Natural killer cell (primary cell): ENCODE measurements around the gene ATP10A. TPM values are rescaled to one million over a fixed set of nuclear protein-coding genes. Genes with fewer than 3 reads are reported as not detected.

Source experiments
- ATAC-seq, 3 donors: fragments of 150-1000 bp in 2 of 3; fragments of 200-7000 bp in 1 of 3; cut with Tn5 transposase; 1 replicate in 1 of 3; 2 replicates in 2 of 3; pipeline ENCODE4 v1.10.0; 2021; ENCODE audit warnings: mild to moderate bottlenecking in 2 of 3, moderate library complexity in 2 of 3
- DNase-seq, 2 donors: peaks; one replicate each; pipeline versions ENCODE4 v3.0.0 to v3.0.0-alpha.2; 2013 to 2021; ENCODE audit warnings: mixed read lengths in 1 of 2
- H3K27ac ChIP-seq: one replicate; pipeline ENCODE4 v1.5.1; 2013; ENCODE audit warnings: mild to moderate bottlenecking, low read length
- H3K27me3 ChIP-seq: one replicate; pipeline ENCODE4 v1.6.1; 2013; ENCODE audit warnings: low read length; ENCODE audit not compliant: control insufficient read depth, insufficient read depth
- H3K36me3 ChIP-seq: one replicate; pipeline ENCODE4 v1.6.1; 2013; ENCODE audit warnings: low read length; ENCODE audit not compliant: control insufficient read depth, insufficient read depth
- H3K4me1 ChIP-seq: one replicate; pipeline ENCODE4 v1.6.1; 2013; ENCODE audit warnings: low read length; ENCODE audit not compliant: control insufficient read depth, insufficient read depth
- H3K4me3 ChIP-seq: one replicate; pipeline ENCODE4 v1.5.1; 2013; ENCODE audit warnings: low read length
- H3K9me3 ChIP-seq: one replicate; pipeline ENCODE4 v1.6.1; 2013; ENCODE audit warnings: low read length; ENCODE audit not compliant: control insufficient read depth, insufficient read depth
- H3K27ac Mint-ChIP-seq, 2 donors: one replicate each; pipeline ENCODE4 v1.8.0; 2022; ENCODE audit warnings: mild to moderate bottlenecking in 2 of 2, mixed read lengths in 2 of 2, moderate library complexity in 1 of 2
- H3K27me3 Mint-ChIP-seq, 2 donors: one replicate each; pipeline ENCODE4 v1.8.0; 2022; ENCODE audit warnings: low read depth in 2 of 2, mixed read lengths in 2 of 2
- H3K36me3 Mint-ChIP-seq: one replicate; pipeline ENCODE4 v1.8.0; 2022; ENCODE audit warnings: mixed read lengths
- H3K4me1 Mint-ChIP-seq, 2 donors: one replicate each; pipeline ENCODE4 v1.8.0; 2022; ENCODE audit warnings: mixed read lengths in 2 of 2
- H3K4me3 Mint-ChIP-seq: one replicate; pipeline ENCODE4 v1.8.0; 2022; ENCODE audit warnings: mild to moderate bottlenecking, moderate library complexity, mixed read lengths
- H3K9me3 Mint-ChIP-seq, 2 donors: one replicate each; pipeline ENCODE4 v1.8.0; 2022; ENCODE audit warnings: mixed read lengths in 2 of 2
- CTCF ChIP-seq: fragments of 200-600 bp; IDR thresholded peaks from one replicate; pipeline ENCODE4 v1.8.0; 2022; ENCODE audit warnings: antibody characterized with exemption
- WGBS: methylation state at CpG from one replicate; pipeline ENCODE4 v1.1.7; 2013; ENCODE audit warnings: missing lambda C conversion rate; ENCODE audit not compliant: insufficient coverage; 5-methylcytosine and 5-hydroxymethylcytosine counted together
- intact Hi-C: fragments of 100-400 bp; cut with micrococcal nuclease; formaldehyde crosslinking; loops from one replicate; pipeline ENCODE4 v1.14.2; 2022
- total RNA-seq, 4 donors: library from RNA; stranded (reverse); fragments of 120-200 nt in 1 of 4; gene quantifications; one replicate each; pipeline versions ENCODE4 v1.2.3 to v1.2.4, GENCODE V29; 2013 to 2022

ATP10A gene
- total RNA-seq, 3 donors from 2014 or later (not counting 1 experiment from before 2014, with no cell fraction given): 50.1 to 67.0 (median 51.2) TPM

- Histone ChIP-seq H3K36me3 (no peaks in the 10 kb centered on the region), H3K9me3 (no peaks in the 10 kb centered on the region), H3K4me1 (no peaks in the 10 kb centered on the region), H3K27me3 (no peaks in the 10 kb centered on the region), H3K4me3 (no peak overlapping the region), H3K27ac (no peak overlapping the region)
- no peak overlapping the region for H3K4me3 Mint-ChIP-seq
- no peaks in the 10 kb centered on the region for H3K4me1 Mint-ChIP-seq
- no peak overlapping the region for H3K27ac Mint-ChIP-seq
- H3K27me3 Mint-ChIP-seq: peaks cover 3 to 16% of the 10 kb centered on the region in 2 donors
- H3K9me3 Mint-ChIP-seq: no peaks in the 10 kb centered on the region
- intact Hi-C loops: no loop called here
- ATAC-seq: no peak
- no peak for DNase-seq
- H3K36me3 Mint-ChIP-seq: no peaks in the 10 kb centered on the region
- no peak for TF ChIP-seq CTCF
Measured at GRCh38 chr15:25635191-25635590, 227.9 kb downstream of the ATP10A start.

- H3K4me1 ChIP-seq: no peaks in the 10 kb centered on the region
- no peak for ATAC-seq
- Mint-ChIP-seq H3K27ac (no peak overlapping the region), H3K27me3 (peaks cover 8 to 16% of the 10 kb centered on the region in 2 donors), H3K9me3 (peaks cover 2 to 4% of the 10 kb centered on the region in 2 donors), H3K4me3 (no peak overlapping the region), H3K4me1 (no peaks in the 10 kb centered on the region), H3K36me3 (no peaks in the 10 kb centered on the region)
- no peaks in the 10 kb centered on the region for H3K36me3 ChIP-seq
- DNase-seq: no peak
- WGBS: 57% methylated on average over 3 of the region's 3 CpGs
- no peaks in the 10 kb centered on the region for H3K27me3 ChIP-seq
- TF ChIP-seq CTCF: no peak
- intact Hi-C loops: no loop called here
- no peaks in the 10 kb centered on the region for H3K9me3 ChIP-seq
- H3K27ac ChIP-seq: no peak overlapping the region
- H3K4me3 ChIP-seq: no peak overlapping the region
Measured at GRCh38 chr15:25633862-25634261, 229.3 kb downstream of the ATP10A start.

- TF ChIP-seq CTCF: no peak
- ATAC-seq: no peak
- DNase-seq: no peak
- Histone ChIP-seq H3K4me1 (no peaks in the 10 kb centered on the region), H3K27me3 (no peaks in the 10 kb centered on the region), H3K27ac (no peak overlapping the region), H3K4me3 (no peak overlapping the region), H3K36me3 (no peaks in the 10 kb centered on the region), H3K9me3 (no peaks in the 10 kb centered on the region)
- 92% methylated on average over 8 of the region's 8 CpGs for WGBS
- Mint-ChIP-seq H3K4me3 (no peak overlapping the region), H3K4me1 (no peaks in the 10 kb centered on the region), H3K36me3 (no peaks in the 10 kb centered on the region), H3K9me3 (peaks cover 2 to 4% of the 10 kb centered on the region in 2 donors), H3K27ac (no peak overlapping the region), H3K27me3 (peaks cover 8% of the 10 kb centered on the region in 2 donors)
- intact Hi-C loops: no loop called here
Measured at GRCh38 chr15:25631971-25632370, 231.2 kb downstream of the ATP10A start.
